Neural progenitor cell (in vitro differentiated cells): ENCODE data around the gene RASD1.

Source experiments
- CTCF ChIP-seq: fragments of 200-600 bp; sonication (generic); IDR thresholded peaks from 2 replicates; pipeline ENCODE4 v1.5.1; 2017; ENCODE audit warnings: antibody characterized with exemption, mild to moderate bottlenecking
- EZH2 ChIP-seq: fragments of 200-600 bp; sonication (generic); IDR thresholded peaks from 2 replicates; pipeline ENCODE4 v1.6.1; 2017; ENCODE audit warnings: antibody characterized with exemption, mild to moderate bottlenecking, moderate library complexity
- EZH2phosphoT487 ChIP-seq: fragments of 200-600 bp; sonication (generic); IDR thresholded peaks from 2 replicates; pipeline ENCODE4 v1.6.1; 2017; ENCODE audit warnings: antibody characterized with exemption

DNA sequence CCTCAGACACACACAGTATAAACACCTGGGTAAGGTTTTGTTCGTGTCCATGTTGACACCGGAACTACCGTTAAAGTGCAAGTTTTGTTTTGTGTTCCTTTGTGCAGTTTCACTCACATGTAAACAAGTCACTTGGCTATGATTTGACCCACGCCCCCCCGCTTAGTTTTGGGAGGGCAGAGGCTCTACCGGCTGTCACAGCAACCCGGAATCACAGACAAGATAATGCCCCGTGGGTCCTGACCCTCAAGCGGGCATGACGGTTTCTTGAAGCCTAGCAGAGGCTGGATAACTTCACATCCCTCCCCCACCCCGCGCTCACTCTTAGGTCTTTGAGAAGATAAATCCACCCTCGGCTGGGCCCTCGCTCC, 1.7 kb downstream of the RASD1 start:
- TF ChIP-seq CTCF (no peak), EZH2 (no peak), EZH2phosphoT487 (no peak)
